Measurements from ENCODE around the gene AOPEP.

Gene AOPEP

GRCh38 chr9:95027914-95028852, 301.7 kb downstream of the AOPEP start:
- DNase-seq (ENCODE audit: extremely low read depth, low read depth) = no peak
- TF ChIP-seq CTCF (IDR thresholded peaks at IDR 0.05; ENCODE audit: low read depth, low read length) = no peak

GRCh38 chr9:95028853-95029219, 302.3 kb downstream of the AOPEP start:
- no peak for TF ChIP-seq CTCF (IDR thresholded peaks at IDR 0.05; ENCODE audit: low read depth, low read length)
- DNase-seq (ENCODE audit: extremely low read depth, low read depth) = no peak

GRCh38 chr9:95029288-95029687, 302.8 kb downstream of the AOPEP start:
- DNase-seq (ENCODE audit: extremely low read depth, low read depth) = no peak
- TF ChIP-seq CTCF (IDR thresholded peaks at IDR 0.05; ENCODE audit: low read depth, low read length) = no peak

- no peak for TF ChIP-seq CTCF (IDR thresholded peaks at IDR 0.05; ENCODE audit: low read depth, low read length)
- DNase-seq (ENCODE audit: extremely low read depth, low read depth) = no peak
Observed at GRCh38 chr9:95029720-95030119, 303.2 kb downstream of the AOPEP start.

GRCh38 chr9:95030344-95030743, 303.8 kb downstream of the AOPEP start:
- DNase-seq (ENCODE audit: extremely low read depth, low read depth) = no peak
- no peak for TF ChIP-seq CTCF (IDR thresholded peaks at IDR 0.05; ENCODE audit: low read depth, low read length)

GRCh38 chr9:95030920-95031642, 304.6 kb downstream of the AOPEP start:
- DNase-seq (ENCODE audit: extremely low read depth, low read depth) = no peak
- TF ChIP-seq CTCF (IDR thresholded peaks at IDR 0.05; ENCODE audit: low read depth, low read length) = no peak
